BE2C (cell line): ENCODE data around the gene C5AR1.
A peak's percentile ranks its signal among the peaks of the same experiment; 100 is the strongest.

ENCODE experiments used
- DNase-seq: peaks from one replicate; pipeline ENCODE4 v3.0.0-alpha.2; 2020
- H3K27me3 ChIP-seq: fragments of 250-450 bp; sonication (Bioruptor Pico); 2 replicates; pipeline ENCODE4 v1.5.1; 2020; ENCODE audit warnings: mild to moderate bottlenecking
- H3K36me3 ChIP-seq: fragments of 250-450 bp; sonication (Bioruptor Pico); 2 replicates; pipeline ENCODE4 v1.5.1; 2020; ENCODE audit warnings: mild to moderate bottlenecking
- H3K4me1 ChIP-seq: fragments of 250-450 bp; sonication (Bioruptor Pico); 2 replicates; pipeline ENCODE4 v1.5.1; 2020
- H3K4me3 ChIP-seq: 2 replicates; pipeline ENCODE4 v1.5.1; 2011; ENCODE audit warnings: low read depth, low read length
- H3K9me3 ChIP-seq: fragments of 250-450 bp; sonication (Bioruptor Pico); 2 replicates; pipeline ENCODE4 v1.5.1; 2020
- TF ChIP-seq, protein P1 (sequence below): IDR thresholded peaks from 2 replicates; pipeline ENCODE4 v1.5.1; 2012; ENCODE audit warnings: mild to moderate bottlenecking, low read depth, low read length

Gene C5AR1

DNA sequence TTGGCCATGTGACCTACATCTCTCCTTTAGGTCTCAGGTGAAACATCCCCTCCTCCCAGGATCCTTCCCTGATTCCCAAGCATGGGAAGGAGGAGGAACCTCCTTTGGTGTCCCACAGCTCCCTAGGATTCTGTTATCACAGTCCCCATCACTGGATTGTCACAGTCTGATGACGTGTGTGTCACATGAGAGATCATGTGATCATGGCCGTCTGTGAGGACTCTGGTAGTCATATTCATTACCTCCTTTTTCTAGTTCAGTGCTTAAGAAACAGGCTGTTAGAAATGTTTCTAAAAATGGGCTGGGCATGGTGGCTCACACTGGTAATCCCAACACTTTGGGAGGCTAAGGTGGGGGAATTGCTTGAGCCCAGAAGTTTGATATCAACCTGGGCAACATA, 42.4 kb downstream of the C5AR1 start:
- DNase-seq: no peak
- peaks cover 49% of the 10 kb centered on the region for H3K36me3 ChIP-seq
- no peaks in the 10 kb centered on the region; the same call in 1 of the 2 replicates for H3K4me1 ChIP-seq
- H3K4me3 ChIP-seq: no peak overlapping the region
- no peaks in the 10 kb centered on the region for H3K9me3 ChIP-seq
- TF ChIP-seq, protein P1, sequence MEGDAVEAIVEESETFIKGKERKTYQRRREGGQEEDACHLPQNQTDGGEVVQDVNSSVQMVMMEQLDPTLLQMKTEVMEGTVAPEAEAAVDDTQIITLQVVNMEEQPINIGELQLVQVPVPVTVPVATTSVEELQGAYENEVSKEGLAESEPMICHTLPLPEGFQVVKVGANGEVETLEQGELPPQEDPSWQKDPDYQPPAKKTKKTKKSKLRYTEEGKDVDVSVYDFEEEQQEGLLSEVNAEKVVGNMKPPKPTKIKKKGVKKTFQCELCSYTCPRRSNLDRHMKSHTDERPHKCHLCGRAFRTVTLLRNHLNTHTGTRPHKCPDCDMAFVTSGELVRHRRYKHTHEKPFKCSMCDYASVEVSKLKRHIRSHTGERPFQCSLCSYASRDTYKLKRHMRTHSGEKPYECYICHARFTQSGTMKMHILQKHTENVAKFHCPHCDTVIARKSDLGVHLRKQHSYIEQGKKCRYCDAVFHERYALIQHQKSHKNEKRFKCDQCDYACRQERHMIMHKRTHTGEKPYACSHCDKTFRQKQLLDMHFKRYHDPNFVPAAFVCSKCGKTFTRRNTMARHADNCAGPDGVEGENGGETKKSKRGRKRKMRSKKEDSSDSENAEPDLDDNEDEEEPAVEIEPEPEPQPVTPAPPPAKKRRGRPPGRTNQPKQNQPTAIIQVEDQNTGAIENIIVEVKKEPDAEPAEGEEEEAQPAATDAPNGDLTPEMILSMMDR: no peak
- H3K27me3 ChIP-seq: no peaks in the 10 kb centered on the region

DNA sequence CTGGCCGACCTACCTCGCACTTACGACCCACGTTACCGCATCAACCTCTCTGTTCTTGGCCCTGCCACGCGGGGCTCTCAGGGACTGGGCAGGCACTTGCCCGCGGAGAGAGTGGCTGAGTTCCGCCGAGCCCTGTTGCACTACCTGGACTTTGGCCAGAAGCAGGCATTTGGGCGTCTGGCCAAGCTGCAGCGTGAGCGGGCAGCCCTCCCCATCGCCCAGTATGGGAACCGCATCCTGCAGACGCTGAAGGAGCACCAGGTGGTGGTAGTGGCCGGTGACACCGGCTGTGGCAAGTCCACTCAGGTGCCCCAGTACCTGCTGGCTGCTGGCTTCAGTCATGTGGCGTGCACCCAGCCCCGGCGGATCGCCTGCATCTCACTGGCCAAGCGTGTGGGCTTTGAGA, 43.6 kb downstream of the C5AR1 start:
- peak; percentile 46 for DNase-seq
- Histone ChIP-seq H3K27me3 (no peaks in the 10 kb centered on the region), H3K4me1 (no peaks in the 10 kb centered on the region; the same call in 1 of the 2 replicates), H3K36me3 (peaks cover 61% of the 10 kb centered on the region), H3K4me3 (no peak overlapping the region), H3K9me3 (no peaks in the 10 kb centered on the region)
- TF ChIP-seq, protein P1: no peak

DNA sequence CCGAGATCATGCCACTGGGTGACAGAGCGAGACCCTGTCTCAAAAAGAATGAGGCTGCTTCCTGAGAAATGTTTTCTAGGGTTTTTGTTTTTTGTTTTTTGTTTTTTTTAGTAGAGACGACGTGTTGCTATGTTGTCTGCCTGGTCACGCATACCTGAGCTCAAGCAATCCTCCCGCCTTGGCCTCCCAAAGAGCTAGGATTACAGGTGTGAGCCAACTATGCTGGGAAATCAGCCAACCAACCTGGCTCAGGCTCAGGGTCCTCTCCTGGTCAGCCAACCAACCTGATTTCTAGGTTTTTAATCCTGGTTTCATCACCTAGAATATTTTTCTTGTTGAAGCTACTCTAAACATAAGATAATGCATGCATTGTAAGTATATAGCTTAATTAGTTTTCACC, 47.2 kb downstream of the C5AR1 start:
- no peak for DNase-seq
- H3K4me1 ChIP-seq: no peaks in the 10 kb centered on the region; the same call in 1 of the 2 replicates
- TF ChIP-seq, protein P1: no peak
- H3K4me3 ChIP-seq: no peak overlapping the region
- H3K27me3 ChIP-seq: no peaks in the 10 kb centered on the region
- peaks cover 94% of the 10 kb centered on the region for H3K36me3 ChIP-seq
- no peaks in the 10 kb centered on the region for H3K9me3 ChIP-seq

DNA sequence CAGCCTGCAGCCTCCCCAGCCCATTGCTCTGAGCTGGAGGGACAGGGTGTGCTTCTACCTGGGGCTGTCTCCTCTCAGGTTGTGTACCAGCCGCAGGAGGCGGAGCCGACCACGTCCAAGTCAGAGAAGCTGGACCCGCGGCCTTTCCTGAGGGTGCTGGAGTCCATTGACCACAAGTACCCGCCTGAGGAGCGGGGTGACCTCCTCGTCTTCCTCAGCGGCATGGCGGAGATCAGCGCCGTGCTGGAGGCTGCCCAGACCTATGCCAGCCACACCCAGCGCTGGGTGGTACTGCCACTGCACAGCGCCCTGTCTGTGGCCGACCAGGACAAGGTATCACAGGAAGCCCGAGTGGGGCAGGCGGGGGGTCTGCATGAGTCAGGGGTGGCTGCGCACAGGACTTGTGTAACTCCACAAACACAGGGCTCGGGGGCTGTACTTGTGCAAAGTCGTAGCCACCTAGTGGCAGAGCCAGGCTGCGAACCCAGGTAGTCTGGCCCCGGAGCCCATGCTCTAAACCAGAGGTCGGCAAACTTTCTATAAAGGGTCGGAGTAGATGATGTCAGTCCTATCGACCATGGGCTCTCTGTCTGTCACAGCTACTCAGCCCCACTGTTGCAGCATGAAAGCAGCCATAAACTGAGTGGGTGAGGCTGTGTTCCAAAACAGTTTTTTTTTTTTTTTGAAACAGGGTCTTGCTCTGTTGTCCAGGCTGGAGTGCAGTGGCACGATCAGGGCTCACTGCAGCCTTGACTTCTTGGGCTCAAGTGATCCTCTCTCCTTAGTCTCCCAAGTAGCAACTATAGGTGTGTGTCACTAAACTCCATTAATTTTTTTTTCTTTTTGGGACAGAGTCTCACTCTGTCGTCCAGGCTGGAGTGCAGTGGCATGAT, 48.4 kb downstream of the C5AR1 start:
- no peak overlapping the region for H3K4me3 ChIP-seq
- no peaks in the 10 kb centered on the region for H3K27me3 ChIP-seq
- H3K4me1 ChIP-seq: no peaks in the 10 kb centered on the region
- no peak for DNase-seq
- peaks cover 92% of the 10 kb centered on the region for H3K36me3 ChIP-seq
- H3K9me3 ChIP-seq: no peaks in the 10 kb centered on the region
- TF ChIP-seq, protein P1: peak; percentile 33

DNA sequence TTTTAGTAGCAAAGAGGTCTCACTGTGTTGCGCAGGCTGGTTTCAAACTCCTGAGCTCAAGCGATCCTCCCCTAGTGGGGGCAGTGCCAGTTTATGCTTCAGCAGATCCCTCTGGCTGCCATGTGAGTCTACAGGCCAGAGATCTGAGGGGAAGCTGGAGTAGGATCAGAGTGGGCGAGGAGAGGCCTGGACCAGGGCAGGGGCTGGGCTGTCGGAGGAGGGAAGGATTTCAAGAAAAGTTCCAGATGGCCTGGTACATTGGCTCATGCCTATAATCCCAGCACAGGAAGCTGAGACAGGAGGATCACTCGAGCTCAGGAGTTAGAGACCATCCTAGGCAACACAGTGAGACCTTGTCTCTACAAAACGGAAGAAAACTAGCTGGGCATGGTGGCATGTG, 49.3 kb downstream of the C5AR1 start:
- peaks cover 91% of the 10 kb centered on the region for H3K36me3 ChIP-seq
- no peak for DNase-seq
- TF ChIP-seq, protein P1: no peak

DNA sequence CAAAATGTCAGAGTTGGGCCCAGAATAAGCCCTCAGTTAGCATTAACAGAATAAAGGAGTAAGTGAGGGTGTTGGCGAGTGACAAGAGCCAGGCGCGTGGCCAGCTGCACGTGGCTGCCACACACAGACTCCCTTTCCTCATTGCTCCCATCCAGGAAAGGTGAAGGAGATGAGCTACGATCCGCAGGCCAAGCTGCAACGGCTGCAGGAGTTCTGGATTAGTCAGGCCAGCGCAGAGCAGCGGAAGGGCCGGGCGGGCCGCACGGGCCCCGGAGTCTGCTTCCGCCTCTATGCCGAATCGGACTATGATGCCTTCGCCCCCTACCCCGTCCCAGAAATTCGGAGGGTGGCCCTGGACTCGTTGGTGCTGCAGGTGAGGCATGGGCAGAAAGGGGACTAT, 52.7 kb downstream of the C5AR1 start:
- Histone ChIP-seq H3K36me3 (peaks cover 78% of the 10 kb centered on the region), H3K27me3 (no peaks in the 10 kb centered on the region), H3K4me1 (no peaks in the 10 kb centered on the region), H3K4me3 (no peak overlapping the region), H3K9me3 (no peaks in the 10 kb centered on the region)
- no peak for DNase-seq
- TF ChIP-seq, protein P1: no peak

More for the DNA sequence above, 49.3 kb downstream of the C5AR1 start:
- H3K27me3 ChIP-seq: no peaks in the 10 kb centered on the region
- H3K4me3 ChIP-seq: no peak overlapping the region
- H3K4me1 ChIP-seq: no peaks in the 10 kb centered on the region
- no peaks in the 10 kb centered on the region for H3K9me3 ChIP-seq
